SK-N-SH treated with all-trans-retinoic acid at 6 μM for 48 hours (cell line): Measurements from ENCODE around the gene ATAD3B.

Experiments used
- ARNTL ChIP-seq: fragments of 450-650 bp; formaldehyde crosslinking; IDR thresholded peaks from 2 replicates; pipeline ENCODE4 v1.5.0; 2020; ENCODE audit warnings: low read depth, mild to moderate bottlenecking, moderate library complexity, borderline replicate concordance
- BACH2 ChIP-seq: fragments of 250-450 bp; sonication (Bioruptor Pico); IDR thresholded peaks from 2 replicates; pipeline ENCODE4 v1.9.0; 2021; ENCODE audit warnings: mild to moderate bottlenecking, borderline replicate concordance
- PPARA ChIP-seq: fragments of 250-450 bp; sonication (Bioruptor Pico); IDR thresholded peaks from 2 replicates; pipeline ENCODE4 v1.5.0; 2020; ENCODE audit warnings: mild to moderate bottlenecking, borderline replicate concordance
- RARB ChIP-seq: fragments of 250-450 bp; sonication (Bioruptor Pico); IDR thresholded peaks from 2 replicates; pipeline ENCODE4 v1.8.0; 2021; ENCODE audit warnings: mild to moderate bottlenecking, moderate library complexity
- SNAI2 ChIP-seq: fragments of 250-450 bp; sonication (Bioruptor Pico); IDR thresholded peaks from 2 replicates; pipeline ENCODE4 v1.5.0; 2020; ENCODE audit warnings: mild to moderate bottlenecking, moderate library complexity
- TOX ChIP-seq: fragments of 250-450 bp; sonication (Bioruptor Pico); IDR thresholded peaks from 2 replicates; pipeline ENCODE4 v1.8.0; 2021; ENCODE audit warnings: mild to moderate bottlenecking, moderate library complexity, borderline replicate concordance
- ZFP30 ChIP-seq: fragments of 450-650 bp; formaldehyde crosslinking; IDR thresholded peaks from 2 replicates; pipeline ENCODE4 v1.5.0; 2022; ENCODE audit warnings: mild to moderate bottlenecking, moderate library complexity
- ZNF565 ChIP-seq: fragments of 450-650 bp; formaldehyde crosslinking; conservative IDR thresholded peaks from 2 replicates; pipeline ENCODE4 v1.5.0; 2020; ENCODE audit warnings: low read depth, mild to moderate bottlenecking, moderate library complexity
- ZNF70 ChIP-seq: fragments of 450-650 bp; formaldehyde crosslinking; IDR thresholded peaks from 2 replicates; pipeline ENCODE4 v1.5.0; 2020; ENCODE audit warnings: mild to moderate bottlenecking, moderate library complexity
- ZNF8 ChIP-seq: fragments of 450-650 bp; formaldehyde crosslinking; IDR thresholded peaks from 2 replicates; pipeline ENCODE4 v1.5.0; 2020; ENCODE audit warnings: mild to moderate bottlenecking, moderate library complexity
- TF ChIP-seq, protein P1 (sequence below): fragments of 250-450 bp; sonication (Bioruptor Pico); IDR thresholded peaks from 2 replicates; pipeline ENCODE4 v1.8.0; 2020; ENCODE audit warnings: mild to moderate bottlenecking, moderate library complexity, borderline replicate concordance
- TF ChIP-seq, protein P2 (sequence below): fragments of 250-450 bp; sonication (Bioruptor Pico); IDR thresholded peaks from 2 replicates; pipeline ENCODE4 v1.5.1; 2020; ENCODE audit warnings: low read depth, mild to moderate bottlenecking, moderate library complexity
- TF ChIP-seq, protein P3 (sequence below): fragments of 250-450 bp; sonication (Bioruptor Pico); IDR thresholded peaks from 2 replicates; pipeline ENCODE4 v1.5.0; 2020; ENCODE audit warnings: mild to moderate bottlenecking, moderate library complexity

DNA sequence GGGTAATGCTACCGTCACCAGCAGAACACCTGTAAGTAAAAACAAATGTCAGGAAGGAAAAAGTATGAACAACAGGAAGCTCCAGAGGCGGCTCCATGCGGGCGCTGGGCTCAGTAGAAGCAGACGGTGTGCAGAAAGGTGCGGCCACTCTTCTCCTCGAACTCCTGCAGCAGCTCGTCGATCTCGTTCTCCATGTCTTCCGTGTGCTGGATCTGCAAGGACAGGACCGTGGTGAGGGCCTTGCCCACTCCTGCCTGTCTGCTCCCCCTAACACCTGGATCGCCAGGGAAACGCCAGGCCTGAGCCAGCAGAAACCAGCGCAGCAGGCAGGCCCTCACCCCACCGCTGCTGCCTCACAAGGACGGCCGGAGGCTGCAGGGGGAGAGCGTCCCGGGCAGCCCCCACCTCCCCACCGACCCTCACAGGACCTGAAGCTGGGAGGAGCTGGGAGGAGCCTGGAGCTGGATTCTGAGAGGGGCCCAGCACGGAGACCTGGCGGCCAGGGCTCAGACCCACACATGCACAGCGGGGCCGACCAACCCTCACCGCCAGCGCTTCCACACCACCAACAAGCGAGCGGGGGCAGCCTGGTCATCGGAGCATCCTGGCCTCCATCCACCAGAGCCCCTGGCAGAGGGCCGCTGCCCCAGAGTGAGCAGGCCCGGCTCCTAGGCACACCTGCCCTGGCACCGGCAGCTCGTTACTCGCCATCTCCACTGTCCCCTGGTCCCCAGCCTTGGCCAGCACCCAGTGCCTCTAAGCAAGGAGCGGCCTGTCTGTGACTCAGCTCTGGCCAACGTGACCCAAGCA lies 70.6 kb downstream of the ATAD3B start:
- TF ChIP-seq ZNF70 (CRISPR knock-in tag), result no peak
- TF ChIP-seq ZNF8 (CRISPR knock-in tag), result no peak
- TF ChIP-seq, protein P1, sequence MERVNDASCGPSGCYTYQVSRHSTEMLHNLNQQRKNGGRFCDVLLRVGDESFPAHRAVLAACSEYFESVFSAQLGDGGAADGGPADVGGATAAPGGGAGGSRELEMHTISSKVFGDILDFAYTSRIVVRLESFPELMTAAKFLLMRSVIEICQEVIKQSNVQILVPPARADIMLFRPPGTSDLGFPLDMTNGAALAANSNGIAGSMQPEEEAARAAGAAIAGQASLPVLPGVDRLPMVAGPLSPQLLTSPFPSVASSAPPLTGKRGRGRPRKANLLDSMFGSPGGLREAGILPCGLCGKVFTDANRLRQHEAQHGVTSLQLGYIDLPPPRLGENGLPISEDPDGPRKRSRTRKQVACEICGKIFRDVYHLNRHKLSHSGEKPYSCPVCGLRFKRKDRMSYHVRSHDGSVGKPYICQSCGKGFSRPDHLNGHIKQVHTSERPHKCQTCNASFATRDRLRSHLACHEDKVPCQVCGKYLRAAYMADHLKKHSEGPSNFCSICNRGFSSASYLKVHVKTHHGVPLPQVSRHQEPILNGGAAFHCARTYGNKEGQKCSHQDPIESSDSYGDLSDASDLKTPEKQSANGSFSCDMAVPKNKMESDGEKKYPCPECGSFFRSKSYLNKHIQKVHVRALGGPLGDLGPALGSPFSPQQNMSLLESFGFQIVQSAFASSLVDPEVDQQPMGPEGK (CRISPR knock-in tag), result no peak
- TF ChIP-seq ARNTL (CRISPR knock-in tag), result no peak
- TF ChIP-seq SNAI2 (CRISPR knock-in tag), result no peak
- TF ChIP-seq ZFP30 (CRISPR knock-in tag), result no peak
- TF ChIP-seq PPARA, result no peak
- no peak for TF ChIP-seq RARB (CRISPR knock-in tag)
- TF ChIP-seq, protein P2, sequence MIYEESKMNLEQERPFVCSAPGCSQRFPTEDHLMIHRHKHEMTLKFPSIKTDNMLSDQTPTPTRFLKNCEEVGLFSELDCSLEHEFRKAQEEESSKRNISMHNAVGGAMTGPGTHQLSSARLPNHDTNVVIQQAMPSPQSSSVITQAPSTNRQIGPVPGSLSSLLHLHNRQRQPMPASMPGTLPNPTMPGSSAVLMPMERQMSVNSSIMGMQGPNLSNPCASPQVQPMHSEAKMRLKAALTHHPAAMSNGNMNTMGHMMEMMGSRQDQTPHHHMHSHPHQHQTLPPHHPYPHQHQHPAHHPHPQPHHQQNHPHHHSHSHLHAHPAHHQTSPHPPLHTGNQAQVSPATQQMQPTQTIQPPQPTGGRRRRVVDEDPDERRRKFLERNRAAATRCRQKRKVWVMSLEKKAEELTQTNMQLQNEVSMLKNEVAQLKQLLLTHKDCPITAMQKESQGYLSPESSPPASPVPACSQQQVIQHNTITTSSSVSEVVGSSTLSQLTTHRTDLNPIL (CRISPR knock-in tag), result no peak
- TF ChIP-seq ZNF565, result no peak
- no peak for TF ChIP-seq TOX (CRISPR knock-in tag)
- TF ChIP-seq BACH2 (CRISPR knock-in tag), result no peak
- TF ChIP-seq, protein P3, sequence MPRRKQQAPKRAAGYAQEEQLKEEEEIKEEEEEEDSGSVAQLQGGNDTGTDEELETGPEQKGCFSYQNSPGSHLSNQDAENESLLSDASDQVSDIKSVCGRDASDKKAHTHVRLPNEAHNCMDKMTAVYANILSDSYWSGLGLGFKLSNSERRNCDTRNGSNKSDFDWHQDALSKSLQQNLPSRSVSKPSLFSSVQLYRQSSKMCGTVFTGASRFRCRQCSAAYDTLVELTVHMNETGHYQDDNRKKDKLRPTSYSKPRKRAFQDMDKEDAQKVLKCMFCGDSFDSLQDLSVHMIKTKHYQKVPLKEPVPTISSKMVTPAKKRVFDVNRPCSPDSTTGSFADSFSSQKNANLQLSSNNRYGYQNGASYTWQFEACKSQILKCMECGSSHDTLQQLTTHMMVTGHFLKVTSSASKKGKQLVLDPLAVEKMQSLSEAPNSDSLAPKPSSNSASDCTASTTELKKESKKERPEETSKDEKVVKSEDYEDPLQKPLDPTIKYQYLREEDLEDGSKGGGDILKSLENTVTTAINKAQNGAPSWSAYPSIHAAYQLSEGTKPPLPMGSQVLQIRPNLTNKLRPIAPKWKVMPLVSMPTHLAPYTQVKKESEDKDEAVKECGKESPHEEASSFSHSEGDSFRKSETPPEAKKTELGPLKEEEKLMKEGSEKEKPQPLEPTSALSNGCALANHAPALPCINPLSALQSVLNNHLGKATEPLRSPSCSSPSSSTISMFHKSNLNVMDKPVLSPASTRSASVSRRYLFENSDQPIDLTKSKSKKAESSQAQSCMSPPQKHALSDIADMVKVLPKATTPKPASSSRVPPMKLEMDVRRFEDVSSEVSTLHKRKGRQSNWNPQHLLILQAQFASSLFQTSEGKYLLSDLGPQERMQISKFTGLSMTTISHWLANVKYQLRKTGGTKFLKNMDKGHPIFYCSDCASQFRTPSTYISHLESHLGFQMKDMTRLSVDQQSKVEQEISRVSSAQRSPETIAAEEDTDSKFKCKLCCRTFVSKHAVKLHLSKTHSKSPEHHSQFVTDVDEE (CRISPR knock-in tag), result no peak
